ENCODE measurements around the gene GFOD1. TPM values are rescaled to one million over a fixed set of nuclear protein-coding genes. Genes with fewer than 3 reads are reported as not detected.

Gene GFOD1
- total and polyA plus RNA-seq, 9 donors = 1.4 to 9.2 (median 3.7) TPM

GRCh38 chr6:13369591-13369990, 117.8 kb downstream of the GFOD1 start:
- Histone ChIP-seq H3K27ac (no peak overlapping the region), H3K9me3 (no peaks in the 10 kb centered on the region), H3K27me3 (no peaks in the 10 kb centered on the region), H3K36me3 (no peaks in the 10 kb centered on the region), H3K4me1 (ENCODE audit: insufficient read depth) (no peaks in the 10 kb centered on the region), H3K4me3 (no peak overlapping the region)
- TF ChIP-seq EP300 (IDR thresholded peaks at IDR 0.05) = no peak
- TF ChIP-seq, protein P1, sequence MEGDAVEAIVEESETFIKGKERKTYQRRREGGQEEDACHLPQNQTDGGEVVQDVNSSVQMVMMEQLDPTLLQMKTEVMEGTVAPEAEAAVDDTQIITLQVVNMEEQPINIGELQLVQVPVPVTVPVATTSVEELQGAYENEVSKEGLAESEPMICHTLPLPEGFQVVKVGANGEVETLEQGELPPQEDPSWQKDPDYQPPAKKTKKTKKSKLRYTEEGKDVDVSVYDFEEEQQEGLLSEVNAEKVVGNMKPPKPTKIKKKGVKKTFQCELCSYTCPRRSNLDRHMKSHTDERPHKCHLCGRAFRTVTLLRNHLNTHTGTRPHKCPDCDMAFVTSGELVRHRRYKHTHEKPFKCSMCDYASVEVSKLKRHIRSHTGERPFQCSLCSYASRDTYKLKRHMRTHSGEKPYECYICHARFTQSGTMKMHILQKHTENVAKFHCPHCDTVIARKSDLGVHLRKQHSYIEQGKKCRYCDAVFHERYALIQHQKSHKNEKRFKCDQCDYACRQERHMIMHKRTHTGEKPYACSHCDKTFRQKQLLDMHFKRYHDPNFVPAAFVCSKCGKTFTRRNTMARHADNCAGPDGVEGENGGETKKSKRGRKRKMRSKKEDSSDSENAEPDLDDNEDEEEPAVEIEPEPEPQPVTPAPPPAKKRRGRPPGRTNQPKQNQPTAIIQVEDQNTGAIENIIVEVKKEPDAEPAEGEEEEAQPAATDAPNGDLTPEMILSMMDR (IDR thresholded peaks at IDR 0.05) = no peak
- no peak for TF ChIP-seq POLR2A (IDR thresholded peaks at IDR 0.05)
- intact Hi-C loops (cut with DNase I) = no loop called here
- 0 to 92% (median 0%) methylated on average over 1 of the region's 1 CpG for WGBS, 3 donors
- DNase-seq = no peak

DNA sequence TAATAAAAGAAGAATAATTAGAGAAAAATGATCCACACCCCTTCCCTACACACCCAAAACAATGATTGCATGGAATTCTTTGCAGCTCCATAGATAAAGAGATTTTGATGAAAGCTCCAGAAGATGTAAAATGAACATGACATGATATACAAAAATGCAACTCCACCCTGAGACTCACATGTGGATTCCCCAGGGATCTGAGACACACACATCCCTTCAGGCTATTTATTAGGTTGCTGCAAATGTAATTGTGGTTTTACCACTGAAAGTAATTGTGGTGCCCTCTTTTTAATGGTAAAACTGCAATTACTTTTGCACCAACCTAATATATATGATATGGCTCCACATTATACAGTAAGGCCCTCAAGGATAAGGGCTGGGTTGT, 118.7 kb downstream of the GFOD1 start:
- no peak overlapping the region for H3K27ac ChIP-seq
- H3K4me3 ChIP-seq = no peak overlapping the region
- TF ChIP-seq, protein P1 (IDR thresholded peaks at IDR 0.05) = no peak
- no peaks in the 10 kb centered on the region for H3K36me3 ChIP-seq
- H3K27me3 ChIP-seq = no peaks in the 10 kb centered on the region
- intact Hi-C loops (cut with DNase I) = no loop called here
- H3K4me1 ChIP-seq (ENCODE audit: insufficient read depth) = no peaks in the 10 kb centered on the region
- H3K9me3 ChIP-seq = no peaks in the 10 kb centered on the region
- DNase-seq = no peak

GRCh38 chr6:13368079-13368730, 119.2 kb downstream of the GFOD1 start:
- H3K27me3 ChIP-seq = no peaks in the 10 kb centered on the region
- no peaks in the 10 kb centered on the region for H3K9me3 ChIP-seq
- H3K4me3 ChIP-seq = no peak overlapping the region
- intact Hi-C loops (cut with DNase I) = no loop called here
- no peaks in the 10 kb centered on the region for H3K36me3 ChIP-seq
- TF ChIP-seq POLR2A (IDR thresholded peaks at IDR 0.05) = no peak
- TF ChIP-seq EP300 (IDR thresholded peaks at IDR 0.05) = no peak
- TF ChIP-seq, protein P1 (IDR thresholded peaks at IDR 0.05) = no peak
- WGBS, 3 donors = 71 to 81% (median 77%) methylated on average over 7 of the region's 7 CpGs
- DNase-seq = no peak
- H3K27ac ChIP-seq = no peak overlapping the region
- no peaks in the 10 kb centered on the region for H3K4me1 ChIP-seq (ENCODE audit: insufficient read depth)

GRCh38 chr6:13367396-13367795, 120.0 kb downstream of the GFOD1 start:
- Histone ChIP-seq H3K27ac (no peak overlapping the region), H3K9me3 (no peaks in the 10 kb centered on the region), H3K4me3 (no peak overlapping the region), H3K36me3 (no peaks in the 10 kb centered on the region), H3K4me1 (ENCODE audit: insufficient read depth) (no peaks in the 10 kb centered on the region), H3K27me3 (no peaks in the 10 kb centered on the region)
- TF ChIP-seq, protein P1 (IDR thresholded peaks at IDR 0.05) = no peak
- no peak for TF ChIP-seq POLR2A (IDR thresholded peaks at IDR 0.05)
- DNase-seq = no peak
- 34 to 58% (median 44%) methylated on average over 3 of the region's 3 CpGs for WGBS, 3 donors
- intact Hi-C loops (cut with DNase I) = no loop called here

All from ovary (tissue), 9 donors.